ENCODE data around the gene NGEF. TPM values are rescaled to one million over a fixed set of nuclear protein-coding genes. Genes with fewer than 3 reads are reported as not detected.

NGEF gene
- total RNA-seq, 2 donors from 2014 or later, result 34.4 to 41.4 TPM

DNA sequence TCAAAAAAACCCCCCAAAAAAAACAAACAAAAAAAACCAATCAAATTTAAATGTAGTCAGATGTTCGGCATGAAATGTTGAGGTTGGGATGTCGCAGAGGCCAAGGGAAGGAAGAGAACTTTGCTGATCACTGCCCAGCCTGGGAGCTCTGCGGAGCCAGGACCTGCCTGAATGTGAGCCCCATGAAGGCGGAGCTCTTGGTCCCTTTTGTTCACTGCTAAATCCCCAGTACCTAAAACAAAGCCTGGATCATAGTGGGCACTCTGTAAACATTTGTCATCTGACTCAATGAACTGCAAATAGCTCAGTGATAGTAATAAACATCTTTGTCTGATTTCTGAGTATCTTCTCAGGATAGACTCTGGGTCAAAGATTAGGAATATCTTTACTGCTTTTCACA, 64.0 kb downstream of the NGEF start:
- no peak for ATAC-seq
- intact Hi-C loops (cut with DNase I, micrococcal nuclease), result no loop called here
- no peak for DNase-seq

DNA sequence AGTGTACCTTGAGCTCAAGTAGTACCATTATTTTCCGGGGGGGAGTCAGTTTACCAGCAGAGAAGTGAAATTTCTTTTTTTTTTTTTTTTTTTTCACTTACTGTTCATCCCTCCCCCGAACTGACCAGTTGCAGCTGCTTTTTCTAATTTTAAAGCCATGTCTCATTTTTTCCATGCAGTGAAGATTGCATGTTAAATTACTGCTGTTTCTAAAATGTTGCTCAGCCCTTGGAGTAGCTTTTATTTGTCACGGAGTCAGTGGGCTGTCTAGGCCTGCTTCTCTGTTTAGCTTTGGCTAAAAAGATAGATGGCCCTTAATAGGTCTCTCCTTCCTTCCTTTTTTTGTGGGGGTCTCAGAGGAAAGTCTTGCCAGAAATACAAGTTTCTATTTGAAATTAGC, 70.2 kb downstream of the NGEF start:
- DNase-seq (no peak), ATAC-seq (no peak)
- intact Hi-C loops (cut with DNase I, micrococcal nuclease), result no loop called here

DNA sequence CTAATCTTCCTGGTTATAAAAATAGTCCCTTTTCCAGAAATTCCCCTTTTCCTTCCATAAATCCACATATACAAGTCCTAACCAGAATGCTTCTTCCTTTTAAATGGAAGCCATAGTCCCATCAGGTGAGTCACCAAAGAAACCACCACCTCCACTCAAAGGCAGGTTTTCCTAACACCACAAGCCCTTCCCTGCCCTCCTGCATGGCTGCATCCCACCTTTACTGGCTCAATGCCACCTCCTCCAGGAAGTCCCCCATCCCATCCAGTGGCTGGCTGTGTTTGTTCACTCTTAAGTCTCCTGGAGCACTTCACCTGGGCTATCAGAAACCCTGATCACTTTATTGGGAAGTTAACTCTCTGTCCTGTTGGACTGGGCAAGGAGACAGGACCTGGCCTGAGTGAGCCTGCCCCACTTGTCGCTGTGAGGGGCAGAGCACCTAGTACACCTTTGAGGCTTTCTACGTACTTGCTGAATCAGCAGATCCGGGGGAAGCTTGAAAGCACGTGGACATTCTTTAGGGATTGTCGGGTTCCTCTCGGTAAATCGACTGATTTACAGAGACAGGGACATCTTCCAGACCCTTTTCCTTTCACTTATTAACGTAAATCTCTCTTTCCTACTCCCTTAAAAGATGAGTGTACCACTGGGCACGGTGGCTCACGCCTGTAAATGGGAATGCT, 71.0 kb downstream of the NGEF start:
- DNase-seq, result no peak
- intact Hi-C loops (cut with DNase I, micrococcal nuclease), result no loop called here
- ATAC-seq, result no peak

GRCh38 chr2:232941400-232941799, 71.7 kb downstream of the NGEF start:
- no peak for DNase-seq
- intact Hi-C loops (cut with DNase I, micrococcal nuclease), result no loop called here
- ATAC-seq, result no peak

GRCh38 chr2:232940724-232941123, 72.3 kb downstream of the NGEF start:
- ATAC-seq (no peak), DNase-seq (no peak)
- intact Hi-C loops (cut with DNase I, micrococcal nuclease), result no loop called here

DNA sequence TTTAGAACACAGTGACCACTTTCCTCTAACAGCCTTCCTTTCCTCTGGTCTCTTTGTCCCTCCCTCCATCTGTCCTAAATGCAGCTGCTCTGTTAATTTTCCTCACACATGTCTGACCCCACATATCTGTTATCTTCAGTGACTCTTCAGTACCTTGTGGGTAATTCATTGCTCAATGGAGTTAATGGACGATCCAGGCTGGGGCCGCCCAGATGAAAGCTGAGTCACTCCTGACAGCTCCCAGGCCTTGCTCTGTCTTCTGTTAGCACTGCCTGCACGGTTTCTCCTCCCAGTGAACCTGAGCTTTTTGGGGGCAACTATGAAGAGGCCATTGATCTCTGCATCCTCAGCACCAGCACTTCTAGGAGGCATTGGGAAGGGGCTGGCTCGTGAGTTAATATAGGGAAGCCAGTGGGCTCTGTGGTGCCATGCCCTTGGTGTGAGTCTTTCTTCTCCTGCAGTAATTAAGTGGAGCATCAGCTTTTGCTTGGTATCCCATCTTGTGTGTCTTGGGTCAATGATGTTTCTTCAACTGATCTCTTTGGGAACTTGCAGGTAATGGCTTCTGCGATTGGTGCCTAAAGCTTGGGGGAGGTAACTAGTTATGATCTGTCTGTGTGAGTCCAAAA, 75.7 kb downstream of the NGEF start:
- intact Hi-C loops (cut with DNase I, micrococcal nuclease), result no loop called here
- ATAC-seq, result no peak

DNA sequence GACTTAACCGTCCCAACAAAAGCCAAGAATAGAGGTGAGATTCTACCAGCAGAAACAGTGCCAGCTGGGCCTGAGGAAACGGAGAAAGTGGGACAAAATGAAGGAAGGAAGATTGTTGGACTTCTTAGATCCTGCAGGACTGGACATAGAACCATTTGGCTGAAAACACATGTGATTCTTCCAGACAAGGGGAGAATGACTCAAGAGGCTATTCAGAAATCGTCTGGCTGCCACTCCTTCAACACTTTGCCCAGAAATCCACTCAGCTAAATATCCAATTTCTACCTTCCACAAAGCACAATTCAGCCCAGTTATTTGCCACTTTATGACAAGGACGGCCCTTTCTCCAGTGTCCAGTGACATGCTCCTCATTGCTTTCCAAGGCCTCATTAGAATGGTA, 81.4 kb downstream of the NGEF start:
- no peak for DNase-seq
- intact Hi-C loops (cut with DNase I, micrococcal nuclease), result no loop called here
- ATAC-seq, result no peak

More for the DNA sequence above, 75.7 kb downstream of the NGEF start:
- no peak for DNase-seq

DNA sequence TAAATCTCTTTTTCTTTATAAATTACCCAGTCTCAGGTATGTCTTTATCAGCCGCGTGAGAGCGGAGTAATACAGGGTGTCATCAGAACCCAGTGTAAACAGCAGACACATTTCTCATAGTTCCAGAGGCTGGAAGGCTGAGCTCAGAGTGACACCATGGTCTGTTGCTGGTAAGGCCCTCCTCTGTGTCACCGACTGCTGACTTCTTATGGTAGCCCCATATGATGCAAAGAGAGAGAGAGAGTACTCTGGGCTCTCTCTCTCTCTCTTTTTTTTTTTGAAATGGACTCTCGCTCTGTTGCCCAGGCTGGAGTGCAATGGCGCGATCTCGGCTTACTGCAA, 83.0 kb downstream of the NGEF start:
- DNase-seq (no peak), ATAC-seq (no peak)
- intact Hi-C loops (cut with DNase I, micrococcal nuclease), result no loop called here

- ATAC-seq (no peak), DNase-seq (no peak)
- intact Hi-C loops (cut with DNase I, micrococcal nuclease), result no loop called here
Measured at GRCh38 chr2:232929303-232930058, 83.6 kb downstream of the NGEF start.

GRCh38 chr2:232928551-232929302, 84.3 kb downstream of the NGEF start:
- ATAC-seq (no peak), DNase-seq (no peak)
- intact Hi-C loops (cut with DNase I, micrococcal nuclease), result no loop called here

- ATAC-seq (peak; percentile 44), DNase-seq (peak in 1 of 2 donors; percentile 12)
- intact Hi-C loops (cut with DNase I, micrococcal nuclease), result no loop called here
Measured at GRCh38 chr2:232927793-232928550, 85.1 kb downstream of the NGEF start.

DNA sequence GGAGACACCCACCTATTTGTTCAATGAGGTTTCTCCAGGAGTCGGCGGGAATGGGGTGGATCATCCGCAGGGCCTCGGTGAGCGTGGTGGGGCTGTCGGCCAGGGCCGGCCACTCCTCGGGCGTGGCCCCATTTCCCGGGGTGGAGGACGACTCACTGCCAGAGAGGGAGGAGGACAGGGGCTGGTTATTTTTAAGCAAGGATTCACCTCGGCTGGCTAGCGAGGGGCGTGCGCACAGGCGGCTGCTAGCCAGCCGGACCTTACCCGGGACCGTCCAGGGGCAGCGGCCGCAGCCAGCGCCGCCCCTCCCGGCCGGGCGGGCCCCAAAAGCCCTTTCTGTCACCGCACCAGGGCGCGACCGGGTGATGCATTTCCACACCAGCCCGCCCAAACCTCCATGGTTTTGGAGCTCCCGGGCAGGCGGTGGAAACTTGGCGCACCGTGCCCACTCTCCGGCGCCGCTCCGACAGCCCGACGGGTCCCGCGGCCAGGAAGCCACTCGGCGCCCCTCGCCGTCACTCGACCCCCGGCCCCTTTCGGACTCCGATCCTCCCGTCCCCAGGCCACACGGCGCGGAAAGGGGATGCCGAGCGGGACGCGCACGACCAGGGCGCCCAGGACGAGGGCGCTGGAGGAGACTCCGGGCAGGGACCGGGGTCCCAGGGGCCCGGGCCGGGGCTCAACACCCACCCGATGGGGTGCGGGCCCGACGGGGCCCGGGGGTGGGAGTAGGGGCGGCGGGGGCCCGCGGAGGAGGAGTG, 85.8 kb downstream of the NGEF start:
- intact Hi-C loops (cut with DNase I, micrococcal nuclease), result no loop called here
- peak in 1 of 2 donors; percentile 21 for DNase-seq
- peak; percentile 57 for ATAC-seq

GRCh38 chr2:232926431-232926939, 86.6 kb downstream of the NGEF start:
- intact Hi-C loops (cut with DNase I, micrococcal nuclease), result no loop called here
- DNase-seq, result no peak

GRCh38 chr2:232925821-232926156, 87.3 kb downstream of the NGEF start:
- DNase-seq, result no peak
- no peak for ATAC-seq
- intact Hi-C loops (cut with DNase I, micrococcal nuclease), result no loop called here

More at GRCh38 chr2:232926431-232926939, 86.6 kb downstream of the NGEF start:
- no peak for ATAC-seq

- ATAC-seq, result no peak
- no peak for DNase-seq
- intact Hi-C loops (cut with DNase I, micrococcal nuclease), result no loop called here
Measured at GRCh38 chr2:232925153-232925820, 87.8 kb downstream of the NGEF start.

DNA sequence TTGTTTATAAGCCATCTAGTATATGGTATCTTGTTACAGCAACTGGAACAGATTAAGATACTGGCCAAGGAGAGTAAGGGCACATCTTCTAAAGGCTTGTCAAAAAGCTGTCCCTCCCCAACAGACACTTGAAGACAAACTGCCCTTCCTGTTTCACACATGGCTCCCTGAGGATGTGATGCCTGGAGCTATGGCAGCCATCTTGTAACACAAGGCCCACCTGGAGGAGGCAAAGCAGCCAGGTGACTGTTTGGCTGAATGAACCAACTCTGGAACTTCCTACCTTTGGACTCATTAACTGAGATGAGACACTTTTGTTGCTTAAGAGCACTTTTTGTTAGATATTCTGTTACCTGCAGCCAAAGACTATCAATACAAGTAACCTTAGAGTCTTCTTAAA, 88.6 kb downstream of the NGEF start:
- ATAC-seq (no peak), DNase-seq (no peak)
- intact Hi-C loops (cut with DNase I, micrococcal nuclease), result no loop called here

- DNase-seq, result no peak
- intact Hi-C loops (cut with DNase I, micrococcal nuclease), result no loop called here
- no peak for ATAC-seq
Measured at GRCh38 chr2:232920760-232921159, 92.3 kb downstream of the NGEF start.

- no peak for DNase-seq
- intact Hi-C loops (cut with DNase I, micrococcal nuclease), result no loop called here
- no peak for ATAC-seq
Measured at GRCh38 chr2:232920055-232920454, 93.0 kb downstream of the NGEF start.

All from left colon (tissue), 2 donors.